Peyer's patch (tissue), 4 donors: ENCODE data around the gene NGEF.

Experiments used
- POLR2A ChIP-seq, 2 donors: fragments of 450-650 bp; IDR thresholded peaks; one replicate each; pipeline ENCODE4 v1.5.1; 2017; ENCODE audit warnings: antibody characterized with exemption in 2 of 2, mild to moderate bottlenecking in 2 of 2, moderate library complexity in 2 of 2
- TF ChIP-seq, protein P1 (sequence below), 6 experiments: fragments of 450-650 bp in 4 of 6; fragments of 200-600 bp in 2 of 6; sonication (generic) in 1 of 6; IDR thresholded peaks; one replicate each; pipeline ENCODE4 v1.5.1; 2017 to 2019; ENCODE audit warnings: antibody characterized with exemption in 6 of 6, mild to moderate bottlenecking in 3 of 6, moderate library complexity in 1 of 6

DNA sequence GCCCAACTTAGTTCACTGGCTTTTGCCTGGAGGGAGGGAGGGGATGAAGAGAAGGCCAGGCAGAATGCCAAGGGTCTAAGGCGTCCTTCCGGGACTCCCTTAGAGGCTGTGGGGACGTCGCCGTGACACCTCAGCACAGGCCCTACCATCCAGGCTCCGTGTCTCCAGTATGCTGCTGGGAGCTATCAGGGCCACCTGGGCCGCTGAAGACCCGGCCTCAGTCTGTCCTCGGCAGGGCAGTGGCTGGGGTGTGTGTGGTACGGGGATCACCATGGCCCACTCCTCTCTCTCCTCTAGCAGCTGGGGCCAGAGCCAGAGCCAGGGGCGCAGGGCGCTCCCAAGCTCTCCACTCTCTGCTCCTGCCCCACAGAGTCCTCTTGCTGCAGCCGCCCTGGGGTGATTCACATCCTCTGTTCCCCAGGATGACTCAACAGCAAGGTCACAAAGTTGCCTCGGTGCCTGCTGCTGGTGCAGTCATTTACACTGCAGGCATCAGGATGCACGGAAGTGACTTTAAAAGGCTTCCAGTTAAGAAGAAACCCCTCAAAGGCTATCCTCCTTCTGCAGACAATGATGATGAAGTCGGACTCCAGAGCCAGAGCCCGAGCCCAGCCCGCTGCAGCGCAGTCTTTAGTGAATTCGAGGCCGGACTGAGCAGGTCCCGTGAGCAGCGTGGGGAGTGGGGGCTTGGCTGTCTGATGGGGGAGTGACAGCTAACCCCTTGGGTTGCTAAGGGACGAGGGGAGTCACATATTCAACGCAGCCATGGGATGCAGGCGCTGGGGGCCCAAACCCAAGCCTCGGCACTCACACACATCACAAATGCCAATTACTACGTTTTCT is 111.1 kb downstream of the NGEF start:
- no peak for TF ChIP-seq POLR2A (IDR thresholded peaks at IDR 0.05)
- TF ChIP-seq, protein P1, sequence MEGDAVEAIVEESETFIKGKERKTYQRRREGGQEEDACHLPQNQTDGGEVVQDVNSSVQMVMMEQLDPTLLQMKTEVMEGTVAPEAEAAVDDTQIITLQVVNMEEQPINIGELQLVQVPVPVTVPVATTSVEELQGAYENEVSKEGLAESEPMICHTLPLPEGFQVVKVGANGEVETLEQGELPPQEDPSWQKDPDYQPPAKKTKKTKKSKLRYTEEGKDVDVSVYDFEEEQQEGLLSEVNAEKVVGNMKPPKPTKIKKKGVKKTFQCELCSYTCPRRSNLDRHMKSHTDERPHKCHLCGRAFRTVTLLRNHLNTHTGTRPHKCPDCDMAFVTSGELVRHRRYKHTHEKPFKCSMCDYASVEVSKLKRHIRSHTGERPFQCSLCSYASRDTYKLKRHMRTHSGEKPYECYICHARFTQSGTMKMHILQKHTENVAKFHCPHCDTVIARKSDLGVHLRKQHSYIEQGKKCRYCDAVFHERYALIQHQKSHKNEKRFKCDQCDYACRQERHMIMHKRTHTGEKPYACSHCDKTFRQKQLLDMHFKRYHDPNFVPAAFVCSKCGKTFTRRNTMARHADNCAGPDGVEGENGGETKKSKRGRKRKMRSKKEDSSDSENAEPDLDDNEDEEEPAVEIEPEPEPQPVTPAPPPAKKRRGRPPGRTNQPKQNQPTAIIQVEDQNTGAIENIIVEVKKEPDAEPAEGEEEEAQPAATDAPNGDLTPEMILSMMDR (IDR thresholded peaks at IDR 0.05): no peak
